HepG2 (cell line): ENCODE data around the gene RPLP1. TPM values are rescaled to one million over a fixed set of nuclear protein-coding genes. Genes with fewer than 3 reads are reported as not detected.
A peak's percentile ranks its signal among the peaks of the same experiment; 100 is the strongest.

Experiments
- ELF4 ChIP-seq: sonication (generic); formaldehyde crosslinking; IDR thresholded peaks from 2 replicates; pipeline ENCODE4 v1.5.0; 2020; ENCODE audit warnings: missing genetic modification reagents, mild to moderate bottlenecking, moderate library complexity, borderline replicate concordance
- NBN ChIP-seq: fragments of 450-650 bp; conservative IDR thresholded peaks from 2 replicates; pipeline ENCODE4 v1.6.1; 2017
- NCOA2 ChIP-seq: sonication (generic); formaldehyde crosslinking; IDR thresholded peaks from 2 replicates; pipeline ENCODE4 v1.8.0; 2022; ENCODE audit warnings: inconsistent platforms
- ZNF180 ChIP-seq: sonication (generic); formaldehyde crosslinking; IDR thresholded peaks from 2 replicates; pipeline ENCODE4 v1.4.0; 2020; ENCODE audit warnings: low read depth, missing genetic modification reagents, borderline replicate concordance
- ZNF234 ChIP-seq: sonication (generic); formaldehyde crosslinking; conservative IDR thresholded peaks from 2 replicates; pipeline ENCODE4 v1.5.1; 2020; ENCODE audit warnings: mild to moderate bottlenecking, missing genetic modification reagents
- ZNF235 ChIP-seq: sonication (generic); formaldehyde crosslinking; IDR thresholded peaks from 2 replicates; pipeline ENCODE4 v1.8.1; 2023; ENCODE audit warnings: mild to moderate bottlenecking, missing genetic modification reagents, borderline replicate concordance
- ZNF7 ChIP-seq: IDR thresholded peaks from 2 replicates; pipeline ENCODE4 v1.6.1; 2016; ENCODE audit warnings: missing biosample characterization, missing genetic modification reagents
- polyA plus RNA-seq, 8 experiments: library from polyadenylated mRNA; depleted of rRNA in 3 of 8; stranded (reverse) in 7 of 8; unstranded in 1 of 8; fragments of >200 nt; fragmentation: Illumina TruSeq in 4 of 8; extraction: Trizol in 4 of 8; gene quantifications; 2 replicates each; pipeline versions ENCODE4 v1.2.1 to v1.2.3, GENCODE V29; 2011 to 2016; ENCODE audit warnings: low read depth in 4 of 8, missing spikeins in 1 of 8, mixed read lengths in 1 of 8; ENCODE audit not compliant: insufficient read depth in 1 of 8
- total RNA-seq, 5 experiments: library from RNA; depleted of rRNA; stranded (reverse); fragments of >200 nt; fragmentation: Illumina TruSeq; extraction: Trizol; gene quantifications; 2 replicates each; pipeline ENCODE4 v1.2.3, GENCODE V29; 2016; ENCODE audit warnings: low read depth in 1 of 5
- TF ChIP-seq, protein P1 (sequence below): sonication (generic); formaldehyde crosslinking; IDR thresholded peaks from 2 replicates; pipeline ENCODE4 v1.8.0; 2022; ENCODE audit warnings: mild to moderate bottlenecking, missing genetic modification reagents
- TF ChIP-seq, protein P2 (sequence below): sonication (generic); formaldehyde crosslinking; conservative IDR thresholded peaks from 2 replicates; pipeline ENCODE4 v1.4.0; 2020; ENCODE audit warnings: missing genetic modification reagents
- TF ChIP-seq, protein P3 (sequence below): IDR thresholded peaks from 2 replicates; pipeline ENCODE4 v1.6.1; 2016; ENCODE audit warnings: low read depth, missing genetic modification reagents, missing compliant biosample characterization
- TF ChIP-seq, protein P4 (sequence below): sonication (generic); formaldehyde crosslinking; IDR thresholded peaks from 2 replicates; pipeline ENCODE4 v1.4.0; 2020; ENCODE audit warnings: missing genetic modification reagents, borderline replicate concordance
- TF ChIP-seq, protein P5 (sequence below): IDR thresholded peaks from 2 replicates; pipeline ENCODE4 v1.6.1; 2016; ENCODE audit warnings: low read depth, control low read depth
- TF ChIP-seq, protein P6 (sequence below): sonication (generic); formaldehyde crosslinking; IDR thresholded peaks from 2 replicates; pipeline ENCODE4 v1.5.0; 2020; ENCODE audit warnings: missing genetic modification reagents

The RPLP1 gene
- total and polyA plus RNA-seq, 2 of the 13 experiments (the other 11 are each of a cell fraction or from before 2014, with no cell fraction given), result 817 to 929 TPM

DNA sequence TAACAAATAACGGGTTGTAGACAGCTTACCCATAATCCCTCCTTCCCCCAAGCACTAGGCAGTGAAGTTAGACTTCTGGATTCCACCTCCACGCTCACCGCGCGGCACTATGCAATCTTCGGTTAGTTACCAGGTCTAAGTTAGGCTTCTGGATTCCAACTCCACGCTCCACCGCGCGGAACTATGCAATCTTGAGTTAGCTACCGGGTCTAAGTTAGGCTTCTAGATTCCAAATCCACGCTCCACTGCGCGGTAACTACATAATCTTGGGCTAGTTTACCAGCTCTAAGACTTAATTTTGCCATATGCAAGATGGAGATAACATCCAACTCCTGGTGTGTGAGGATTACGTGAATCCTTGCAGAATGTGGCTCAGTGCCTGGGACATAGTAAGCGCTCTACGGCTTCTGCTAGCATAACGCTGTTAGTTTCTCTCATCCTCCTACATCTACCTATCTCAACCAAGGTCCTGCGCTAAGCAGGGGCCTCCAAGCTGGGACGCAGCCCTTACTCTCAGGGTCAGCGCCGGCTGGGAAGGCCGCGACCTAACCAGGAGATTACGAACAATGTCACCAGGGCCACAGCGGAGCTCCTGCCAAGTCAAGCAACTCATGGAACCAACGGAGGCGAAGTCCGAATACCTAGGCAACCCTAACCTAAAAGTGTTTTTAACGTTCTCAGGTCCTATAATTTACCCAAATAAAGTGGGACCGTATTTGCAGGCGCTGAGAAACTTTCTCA lies 497 bp upstream of the RPLP1 start (continued):
- TF ChIP-seq, protein P1, sequence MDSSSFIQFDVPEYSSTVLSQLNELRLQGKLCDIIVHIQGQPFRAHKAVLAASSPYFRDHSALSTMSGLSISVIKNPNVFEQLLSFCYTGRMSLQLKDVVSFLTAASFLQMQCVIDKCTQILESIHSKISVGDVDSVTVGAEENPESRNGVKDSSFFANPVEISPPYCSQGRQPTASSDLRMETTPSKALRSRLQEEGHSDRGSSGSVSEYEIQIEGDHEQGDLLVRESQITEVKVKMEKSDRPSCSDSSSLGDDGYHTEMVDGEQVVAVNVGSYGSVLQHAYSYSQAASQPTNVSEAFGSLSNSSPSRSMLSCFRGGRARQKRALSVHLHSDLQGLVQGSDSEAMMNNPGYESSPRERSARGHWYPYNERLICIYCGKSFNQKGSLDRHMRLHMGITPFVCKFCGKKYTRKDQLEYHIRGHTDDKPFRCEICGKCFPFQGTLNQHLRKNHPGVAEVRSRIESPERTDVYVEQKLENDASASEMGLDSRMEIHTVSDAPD (CRISPR knock-in tag), result 0 out of 2 replicates have a peak, but pooled peaks have one; percentile 40
- TF ChIP-seq ELF4 (CRISPR knock-in tag), result no peak
- TF ChIP-seq, protein P2, sequence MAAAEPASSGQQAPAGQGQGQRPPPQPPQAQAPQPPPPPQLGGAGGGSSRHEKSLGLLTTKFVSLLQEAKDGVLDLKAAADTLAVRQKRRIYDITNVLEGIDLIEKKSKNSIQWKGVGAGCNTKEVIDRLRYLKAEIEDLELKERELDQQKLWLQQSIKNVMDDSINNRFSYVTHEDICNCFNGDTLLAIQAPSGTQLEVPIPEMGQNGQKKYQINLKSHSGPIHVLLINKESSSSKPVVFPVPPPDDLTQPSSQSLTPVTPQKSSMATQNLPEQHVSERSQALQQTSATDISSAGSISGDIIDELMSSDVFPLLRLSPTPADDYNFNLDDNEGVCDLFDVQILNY (CRISPR knock-in tag), result no peak
- TF ChIP-seq ZNF234 (CRISPR knock-in tag), result 0 out of 2 replicates have a peak, but pooled peaks have one; percentile 15
- TF ChIP-seq NCOA2 (CRISPR knock-in tag), result no peak
- TF ChIP-seq ZNF235 (CRISPR knock-in tag), result no peak
- no peak for TF ChIP-seq NBN
- TF ChIP-seq ZNF180 (CRISPR knock-in tag), result no peak
- TF ChIP-seq, protein P3, sequence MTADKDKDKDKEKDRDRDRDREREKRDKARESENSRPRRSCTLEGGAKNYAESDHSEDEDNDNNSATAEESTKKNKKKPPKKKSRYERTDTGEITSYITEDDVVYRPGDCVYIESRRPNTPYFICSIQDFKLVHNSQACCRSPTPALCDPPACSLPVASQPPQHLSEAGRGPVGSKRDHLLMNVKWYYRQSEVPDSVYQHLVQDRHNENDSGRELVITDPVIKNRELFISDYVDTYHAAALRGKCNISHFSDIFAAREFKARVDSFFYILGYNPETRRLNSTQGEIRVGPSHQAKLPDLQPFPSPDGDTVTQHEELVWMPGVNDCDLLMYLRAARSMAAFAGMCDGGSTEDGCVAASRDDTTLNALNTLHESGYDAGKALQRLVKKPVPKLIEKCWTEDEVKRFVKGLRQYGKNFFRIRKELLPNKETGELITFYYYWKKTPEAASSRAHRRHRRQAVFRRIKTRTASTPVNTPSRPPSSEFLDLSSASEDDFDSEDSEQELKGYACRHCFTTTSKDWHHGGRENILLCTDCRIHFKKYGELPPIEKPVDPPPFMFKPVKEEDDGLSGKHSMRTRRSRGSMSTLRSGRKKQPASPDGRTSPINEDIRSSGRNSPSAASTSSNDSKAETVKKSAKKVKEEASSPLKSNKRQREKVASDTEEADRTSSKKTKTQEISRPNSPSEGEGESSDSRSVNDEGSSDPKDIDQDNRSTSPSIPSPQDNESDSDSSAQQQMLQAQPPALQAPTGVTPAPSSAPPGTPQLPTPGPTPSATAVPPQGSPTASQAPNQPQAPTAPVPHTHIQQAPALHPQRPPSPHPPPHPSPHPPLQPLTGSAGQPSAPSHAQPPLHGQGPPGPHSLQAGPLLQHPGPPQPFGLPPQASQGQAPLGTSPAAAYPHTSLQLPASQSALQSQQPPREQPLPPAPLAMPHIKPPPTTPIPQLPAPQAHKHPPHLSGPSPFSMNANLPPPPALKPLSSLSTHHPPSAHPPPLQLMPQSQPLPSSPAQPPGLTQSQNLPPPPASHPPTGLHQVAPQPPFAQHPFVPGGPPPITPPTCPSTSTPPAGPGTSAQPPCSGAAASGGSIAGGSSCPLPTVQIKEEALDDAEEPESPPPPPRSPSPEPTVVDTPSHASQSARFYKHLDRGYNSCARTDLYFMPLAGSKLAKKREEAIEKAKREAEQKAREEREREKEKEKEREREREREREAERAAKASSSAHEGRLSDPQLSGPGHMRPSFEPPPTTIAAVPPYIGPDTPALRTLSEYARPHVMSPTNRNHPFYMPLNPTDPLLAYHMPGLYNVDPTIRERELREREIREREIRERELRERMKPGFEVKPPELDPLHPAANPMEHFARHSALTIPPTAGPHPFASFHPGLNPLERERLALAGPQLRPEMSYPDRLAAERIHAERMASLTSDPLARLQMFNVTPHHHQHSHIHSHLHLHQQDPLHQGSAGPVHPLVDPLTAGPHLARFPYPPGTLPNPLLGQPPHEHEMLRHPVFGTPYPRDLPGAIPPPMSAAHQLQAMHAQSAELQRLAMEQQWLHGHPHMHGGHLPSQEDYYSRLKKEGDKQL (CRISPR knock-in tag), result no peak
- TF ChIP-seq, protein P4, sequence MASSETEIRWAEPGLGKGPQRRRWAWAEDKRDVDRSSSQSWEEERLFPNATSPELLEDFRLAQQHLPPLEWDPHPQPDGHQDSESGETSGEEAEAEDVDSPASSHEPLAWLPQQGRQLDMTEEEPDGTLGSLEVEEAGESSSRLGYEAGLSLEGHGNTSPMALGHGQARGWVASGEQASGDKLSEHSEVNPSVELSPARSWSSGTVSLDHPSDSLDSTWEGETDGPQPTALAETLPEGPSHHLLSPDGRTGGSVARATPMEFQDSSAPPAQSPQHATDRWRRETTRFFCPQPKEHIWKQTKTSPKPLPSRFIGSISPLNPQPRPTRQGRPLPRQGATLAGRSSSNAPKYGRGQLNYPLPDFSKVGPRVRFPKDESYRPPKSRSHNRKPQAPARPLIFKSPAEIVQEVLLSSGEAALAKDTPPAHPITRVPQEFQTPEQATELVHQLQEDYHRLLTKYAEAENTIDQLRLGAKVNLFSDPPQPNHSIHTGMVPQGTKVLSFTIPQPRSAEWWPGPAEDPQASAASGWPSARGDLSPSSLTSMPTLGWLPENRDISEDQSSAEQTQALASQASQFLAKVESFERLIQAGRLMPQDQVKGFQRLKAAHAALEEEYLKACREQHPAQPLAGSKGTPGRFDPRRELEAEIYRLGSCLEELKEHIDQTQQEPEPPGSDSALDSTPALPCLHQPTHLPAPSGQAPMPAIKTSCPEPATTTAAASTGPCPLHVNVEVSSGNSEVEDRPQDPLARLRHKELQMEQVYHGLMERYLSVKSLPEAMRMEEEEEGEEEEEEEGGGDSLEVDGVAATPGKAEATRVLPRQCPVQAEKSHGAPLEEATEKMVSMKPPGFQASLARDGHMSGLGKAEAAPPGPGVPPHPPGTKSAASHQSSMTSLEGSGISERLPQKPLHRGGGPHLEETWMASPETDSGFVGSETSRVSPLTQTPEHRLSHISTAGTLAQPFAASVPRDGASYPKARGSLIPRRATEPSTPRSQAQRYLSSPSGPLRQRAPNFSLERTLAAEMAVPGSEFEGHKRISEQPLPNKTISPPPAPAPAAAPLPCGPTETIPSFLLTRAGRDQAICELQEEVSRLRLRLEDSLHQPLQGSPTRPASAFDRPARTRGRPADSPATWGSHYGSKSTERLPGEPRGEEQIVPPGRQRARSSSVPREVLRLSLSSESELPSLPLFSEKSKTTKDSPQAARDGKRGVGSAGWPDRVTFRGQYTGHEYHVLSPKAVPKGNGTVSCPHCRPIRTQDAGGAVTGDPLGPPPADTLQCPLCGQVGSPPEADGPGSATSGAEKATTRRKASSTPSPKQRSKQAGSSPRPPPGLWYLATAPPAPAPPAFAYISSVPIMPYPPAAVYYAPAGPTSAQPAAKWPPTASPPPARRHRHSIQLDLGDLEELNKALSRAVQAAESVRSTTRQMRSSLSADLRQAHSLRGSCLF, result no peak
- TF ChIP-seq, protein P5, sequence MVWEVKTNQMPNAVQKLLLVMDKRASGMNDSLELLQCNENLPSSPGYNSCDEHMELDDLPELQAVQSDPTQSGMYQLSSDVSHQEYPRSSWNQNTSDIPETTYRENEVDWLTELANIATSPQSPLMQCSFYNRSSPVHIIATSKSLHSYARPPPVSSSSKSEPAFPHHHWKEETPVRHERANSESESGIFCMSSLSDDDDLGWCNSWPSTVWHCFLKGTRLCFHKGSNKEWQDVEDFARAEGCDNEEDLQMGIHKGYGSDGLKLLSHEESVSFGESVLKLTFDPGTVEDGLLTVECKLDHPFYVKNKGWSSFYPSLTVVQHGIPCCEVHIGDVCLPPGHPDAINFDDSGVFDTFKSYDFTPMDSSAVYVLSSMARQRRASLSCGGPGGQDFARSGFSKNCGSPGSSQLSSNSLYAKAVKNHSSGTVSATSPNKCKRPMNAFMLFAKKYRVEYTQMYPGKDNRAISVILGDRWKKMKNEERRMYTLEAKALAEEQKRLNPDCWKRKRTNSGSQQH (CRISPR knock-in tag), result peak; percentile 1
- TF ChIP-seq ZNF7 (CRISPR knock-in tag), result no peak
- TF ChIP-seq, protein P6, sequence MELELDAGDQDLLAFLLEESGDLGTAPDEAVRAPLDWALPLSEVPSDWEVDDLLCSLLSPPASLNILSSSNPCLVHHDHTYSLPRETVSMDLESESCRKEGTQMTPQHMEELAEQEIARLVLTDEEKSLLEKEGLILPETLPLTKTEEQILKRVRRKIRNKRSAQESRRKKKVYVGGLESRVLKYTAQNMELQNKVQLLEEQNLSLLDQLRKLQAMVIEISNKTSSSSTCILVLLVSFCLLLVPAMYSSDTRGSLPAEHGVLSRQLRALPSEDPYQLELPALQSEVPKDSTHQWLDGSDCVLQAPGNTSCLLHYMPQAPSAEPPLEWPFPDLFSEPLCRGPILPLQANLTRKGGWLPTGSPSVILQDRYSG (CRISPR knock-in tag), result 0 out of 2 replicates have a peak, but pooled peaks have one; percentile 7
